ENCODE data around the gene MYO16.

Gene MYO16

DNA sequence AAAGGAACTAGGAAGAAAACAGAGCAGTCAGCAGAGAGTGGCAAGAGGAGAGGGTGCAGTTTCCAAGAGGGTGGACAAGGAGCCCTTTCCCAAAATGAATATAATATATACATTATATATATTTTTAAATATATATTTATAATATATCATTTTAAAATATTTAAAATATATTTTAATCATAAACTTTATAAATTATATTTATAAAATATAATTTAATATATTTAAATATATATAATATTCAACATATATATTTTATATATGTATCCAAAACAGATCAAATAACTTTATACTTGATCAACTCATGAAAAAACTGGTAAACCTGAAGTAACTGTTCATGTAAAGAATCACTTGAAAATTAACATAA lies 328.6 kb downstream of the MYO16 start:
- Histone ChIP-seq H3K4me3 (ENCODE audit: low read length) (no peak overlapping the region), H3K9me3 (ENCODE audit: insufficient read depth, low read depth, low read length) (no peaks in the 10 kb centered on the region), H3K36me3 (ENCODE audit: insufficient read depth, low read length) (no peaks in the 10 kb centered on the region), H3K9ac (ENCODE audit: low read depth, low read length) (no peak overlapping the region), H3K27me3 (ENCODE audit: insufficient read depth, low read length) (no peaks in the 10 kb centered on the region), H3K27ac (ENCODE audit: low read depth, low read length) (no peak overlapping the region), H3K4me1 (ENCODE audit: insufficient read depth, low read length) (no peaks in the 10 kb centered on the region)

DNA sequence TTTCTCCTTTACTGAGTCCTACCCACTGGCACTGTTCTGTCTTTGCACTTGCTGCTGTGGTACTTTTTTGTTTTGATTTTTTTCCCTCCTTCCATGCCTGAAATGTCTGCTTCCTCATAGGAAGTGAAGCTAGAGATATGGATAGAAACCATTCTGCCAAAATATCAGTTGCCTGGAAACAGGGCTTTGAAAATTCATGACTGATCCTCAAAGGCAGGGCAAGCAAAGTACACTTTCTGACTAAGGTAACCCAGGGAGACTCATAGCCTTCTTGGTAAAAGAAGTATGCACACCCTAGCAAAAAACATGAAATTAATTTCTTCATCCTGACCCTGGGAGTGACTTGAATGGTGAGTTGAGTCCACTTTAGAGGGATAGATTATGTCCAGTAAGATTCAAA lies 329.8 kb downstream of the MYO16 start:
- H3K4me3 ChIP-seq (ENCODE audit: low read length), result no peak overlapping the region
- H3K27me3 ChIP-seq (ENCODE audit: insufficient read depth, low read length), result no peaks in the 10 kb centered on the region
- no peaks in the 10 kb centered on the region for H3K9me3 ChIP-seq (ENCODE audit: insufficient read depth, low read depth, low read length)
- no peak overlapping the region for H3K27ac ChIP-seq (ENCODE audit: low read depth, low read length)
- H3K36me3 ChIP-seq (ENCODE audit: insufficient read depth, low read length), result no peaks in the 10 kb centered on the region
- H3K9ac ChIP-seq (ENCODE audit: low read depth, low read length), result no peak overlapping the region
- H3K4me1 ChIP-seq (ENCODE audit: insufficient read depth, low read length), result no peaks in the 10 kb centered on the region

GRCh38 chr13:108960006-108960405 lies 330.6 kb downstream of the MYO16 start:
- Histone ChIP-seq H3K9ac (ENCODE audit: low read depth, low read length) (no peak overlapping the region), H3K4me3 (ENCODE audit: low read length) (no peak overlapping the region), H3K27me3 (ENCODE audit: insufficient read depth, low read length) (no peaks in the 10 kb centered on the region), H3K27ac (ENCODE audit: low read depth, low read length) (no peak overlapping the region), H3K4me1 (ENCODE audit: insufficient read depth, low read length) (no peaks in the 10 kb centered on the region), H3K36me3 (ENCODE audit: insufficient read depth, low read length) (no peaks in the 10 kb centered on the region), H3K9me3 (ENCODE audit: insufficient read depth, low read depth, low read length) (no peaks in the 10 kb centered on the region)
- WGBS, result 96% methylated on average over 6 of the region's 6 CpGs

GRCh38 chr13:108961542-108962125 lies 332.2 kb downstream of the MYO16 start:
- no peak overlapping the region for H3K27ac ChIP-seq (ENCODE audit: low read depth, low read length)
- no peaks in the 10 kb centered on the region for H3K9me3 ChIP-seq (ENCODE audit: insufficient read depth, low read depth, low read length)
- WGBS, result 28% methylated on average over 7 of the region's 7 CpGs

DNA sequence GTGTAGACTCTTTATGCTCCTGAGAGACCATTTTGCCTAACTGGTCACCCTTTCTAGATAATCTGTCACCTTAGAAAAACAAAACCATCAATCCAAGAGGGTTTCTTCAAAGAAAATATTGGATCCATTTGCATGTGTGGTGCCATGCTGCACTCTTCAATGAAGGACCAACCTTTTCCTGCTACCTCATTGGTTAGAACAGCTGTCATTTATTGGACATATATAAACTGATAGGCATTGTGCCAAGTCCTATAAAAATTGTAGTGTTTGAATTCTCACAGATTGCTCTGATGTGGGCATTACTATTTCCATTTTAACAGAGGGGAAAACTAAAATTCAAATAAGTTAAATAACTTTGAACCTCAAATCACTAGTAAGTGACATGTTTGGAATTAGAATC lies 333.2 kb downstream of the MYO16 start:
- H3K4me1 ChIP-seq (ENCODE audit: insufficient read depth, low read length), result no peaks in the 10 kb centered on the region
- H3K4me3 ChIP-seq (ENCODE audit: low read length), result no peak overlapping the region
- H3K27ac ChIP-seq (ENCODE audit: low read depth, low read length), result no peak overlapping the region
- no peaks in the 10 kb centered on the region for H3K9me3 ChIP-seq (ENCODE audit: insufficient read depth, low read depth, low read length)
- no peaks in the 10 kb centered on the region for H3K27me3 ChIP-seq (ENCODE audit: insufficient read depth, low read length)
- no peak overlapping the region for H3K9ac ChIP-seq (ENCODE audit: low read depth, low read length)
- no peaks in the 10 kb centered on the region for H3K36me3 ChIP-seq (ENCODE audit: insufficient read depth, low read length)

More at GRCh38 chr13:108961542-108962125, 332.2 kb downstream of the MYO16 start:
- Histone ChIP-seq H3K4me3 (ENCODE audit: low read length) (no peak overlapping the region), H3K27me3 (ENCODE audit: insufficient read depth, low read length) (no peaks in the 10 kb centered on the region), H3K36me3 (ENCODE audit: insufficient read depth, low read length) (no peaks in the 10 kb centered on the region), H3K9ac (ENCODE audit: low read depth, low read length) (no peak overlapping the region), H3K4me1 (ENCODE audit: insufficient read depth, low read length) (no peaks in the 10 kb centered on the region)

DNA sequence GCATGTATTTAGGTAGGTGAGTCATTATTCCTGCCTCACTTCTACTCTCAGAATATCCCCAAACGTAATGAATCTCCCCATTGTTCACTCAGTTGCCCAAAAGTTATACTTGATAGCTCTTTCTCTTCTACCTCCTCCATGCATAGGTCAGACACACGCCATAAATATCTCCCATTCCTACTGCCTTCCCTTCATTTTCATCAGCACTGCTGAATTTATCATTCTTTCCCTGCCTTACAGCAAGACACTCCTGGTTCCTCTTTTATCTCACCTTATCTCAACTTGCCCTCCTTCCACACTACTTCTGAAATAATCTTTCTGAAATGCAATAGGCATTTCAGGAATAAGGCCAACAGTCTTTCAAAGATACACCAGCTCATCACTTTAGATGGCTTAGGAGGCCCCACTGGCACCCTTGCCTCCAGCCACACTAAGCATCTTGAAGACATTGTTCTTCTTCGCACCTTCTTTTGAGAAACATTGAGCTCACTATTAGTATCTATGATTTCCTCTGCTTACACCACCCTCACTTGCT lies 333.9 kb downstream of the MYO16 start:
- H3K4me3 ChIP-seq (ENCODE audit: low read length), result no peak overlapping the region
- H3K27me3 ChIP-seq (ENCODE audit: insufficient read depth, low read length), result no peaks in the 10 kb centered on the region
- H3K9ac ChIP-seq (ENCODE audit: low read depth, low read length), result no peak overlapping the region
- H3K4me1 ChIP-seq (ENCODE audit: insufficient read depth, low read length), result no peaks in the 10 kb centered on the region
- H3K27ac ChIP-seq (ENCODE audit: low read depth, low read length), result no peak overlapping the region
- H3K36me3 ChIP-seq (ENCODE audit: insufficient read depth, low read length), result no peaks in the 10 kb centered on the region
- WGBS, result 87% methylated on average over 3 of the region's 3 CpGs
- H3K9me3 ChIP-seq (ENCODE audit: insufficient read depth, low read depth, low read length), result no peaks in the 10 kb centered on the region

DNA sequence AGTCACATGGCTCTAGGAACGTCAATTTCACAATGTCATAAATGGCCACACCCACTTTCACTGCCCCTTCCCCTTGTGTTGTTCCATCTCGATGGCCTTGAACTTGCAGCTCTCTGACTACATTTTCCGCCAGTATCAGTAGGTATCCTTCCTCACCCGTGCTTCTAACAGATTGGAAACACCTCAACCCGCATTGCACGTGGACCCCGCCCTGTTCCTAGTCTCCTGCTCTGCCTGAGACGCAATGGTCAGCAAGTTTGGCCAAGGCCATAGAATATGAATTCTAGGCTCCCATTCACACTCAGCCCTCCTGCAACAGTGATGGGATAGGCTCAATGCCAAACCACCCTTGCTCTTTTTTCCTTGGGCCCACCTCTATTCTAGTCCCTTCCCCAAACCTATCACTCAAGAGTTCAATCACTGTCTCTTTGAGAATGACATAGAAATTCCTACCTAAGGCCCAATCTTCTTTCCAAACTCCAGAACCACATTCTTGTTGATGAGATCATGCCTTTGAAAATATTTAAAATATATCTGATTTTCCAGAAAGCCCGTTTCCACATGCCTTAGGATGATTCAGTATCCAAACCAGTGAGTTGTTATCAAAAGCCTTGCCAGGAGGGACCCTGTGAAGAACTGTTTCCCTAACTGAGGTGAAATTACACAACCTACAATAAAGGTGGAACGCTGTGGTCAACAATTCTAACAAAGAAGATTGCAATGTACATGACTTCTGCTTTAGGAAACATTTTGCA lies 334.6 kb downstream of the MYO16 start:
- H3K27me3 ChIP-seq (ENCODE audit: insufficient read depth, low read length), result no peaks in the 10 kb centered on the region
- no peak overlapping the region for H3K9ac ChIP-seq (ENCODE audit: low read depth, low read length)
- 85% methylated on average over 10 of the region's 10 CpGs for WGBS
- no peaks in the 10 kb centered on the region for H3K36me3 ChIP-seq (ENCODE audit: insufficient read depth, low read length)
- H3K9me3 ChIP-seq (ENCODE audit: insufficient read depth, low read depth, low read length), result no peaks in the 10 kb centered on the region
- no peaks in the 10 kb centered on the region for H3K4me1 ChIP-seq (ENCODE audit: insufficient read depth, low read length)
- no peak overlapping the region for H3K27ac ChIP-seq (ENCODE audit: low read depth, low read length)
- no peak overlapping the region for H3K4me3 ChIP-seq (ENCODE audit: low read length)

DNA sequence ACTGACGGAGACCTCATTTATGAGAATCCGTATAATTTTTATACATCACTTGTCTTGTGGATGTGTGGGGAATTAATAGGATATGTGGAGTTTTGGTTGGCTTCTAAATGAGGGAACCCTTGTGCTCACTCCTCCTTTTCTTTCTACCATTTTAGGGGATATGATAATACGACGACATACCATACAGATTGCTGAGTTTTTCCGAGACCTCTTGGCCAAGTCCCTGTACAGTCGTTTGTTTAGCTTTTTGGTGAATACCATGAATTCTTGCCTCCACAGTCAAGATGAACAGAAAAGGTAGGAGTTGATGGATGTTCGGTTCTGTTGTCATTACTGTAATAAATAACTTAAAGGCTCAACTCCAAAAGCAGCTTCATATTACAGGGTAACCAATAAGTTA lies 335.2 kb downstream of the MYO16 start:
- Histone ChIP-seq H3K36me3 (ENCODE audit: insufficient read depth, low read length) (no peaks in the 10 kb centered on the region), H3K4me3 (ENCODE audit: low read length) (no peak overlapping the region), H3K9ac (ENCODE audit: low read depth, low read length) (no peak overlapping the region), H3K27me3 (ENCODE audit: insufficient read depth, low read length) (no peaks in the 10 kb centered on the region), H3K4me1 (ENCODE audit: insufficient read depth, low read length) (no peaks in the 10 kb centered on the region), H3K27ac (ENCODE audit: low read depth, low read length) (no peak overlapping the region), H3K9me3 (ENCODE audit: insufficient read depth, low read depth, low read length) (no peaks in the 10 kb centered on the region)
- WGBS, result 94% methylated on average over 6 of the region's 7 CpGs

- no peaks in the 10 kb centered on the region for H3K9me3 ChIP-seq (ENCODE audit: insufficient read depth, low read depth, low read length)
- no peaks in the 10 kb centered on the region for H3K36me3 ChIP-seq (ENCODE audit: insufficient read depth, low read length)
- H3K27me3 ChIP-seq (ENCODE audit: insufficient read depth, low read length), result no peaks in the 10 kb centered on the region
- no peak overlapping the region for H3K4me3 ChIP-seq (ENCODE audit: low read length)
- no peaks in the 10 kb centered on the region for H3K4me1 ChIP-seq (ENCODE audit: insufficient read depth, low read length)
- WGBS, result 97% methylated on average over 5 of the region's 6 CpGs
- no peak overlapping the region for H3K9ac ChIP-seq (ENCODE audit: low read depth, low read length)
- no peak overlapping the region for H3K27ac ChIP-seq (ENCODE audit: low read depth, low read length)
These were observed 338.0 kb downstream of the MYO16 start for GRCh38 chr13:108967371-108967770.

DNA sequence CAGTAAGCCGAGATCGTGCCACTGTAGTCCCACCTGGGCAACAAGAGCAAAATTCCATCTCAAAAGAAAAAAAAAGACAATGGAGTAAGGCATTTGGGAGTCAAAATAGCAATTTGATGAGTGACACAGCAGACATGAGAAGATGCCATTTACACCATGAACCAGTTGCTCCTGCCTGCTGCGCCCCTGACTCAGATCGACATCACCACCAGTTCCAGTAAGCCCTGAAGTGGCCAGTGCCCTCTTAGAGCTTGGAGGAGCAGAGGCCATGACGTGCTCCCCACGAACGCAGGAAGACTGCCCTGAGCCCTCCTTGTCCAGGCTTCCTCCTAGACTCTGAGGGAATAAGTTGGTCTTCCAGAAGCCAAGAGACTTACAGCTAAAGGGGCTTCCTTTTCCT lies 339.2 kb downstream of the MYO16 start:
- Histone ChIP-seq H3K4me3 (ENCODE audit: low read length) (no peak overlapping the region), H3K27ac (ENCODE audit: low read depth, low read length) (no peak overlapping the region), H3K36me3 (ENCODE audit: insufficient read depth, low read length) (no peaks in the 10 kb centered on the region), H3K9me3 (ENCODE audit: insufficient read depth, low read depth, low read length) (no peaks in the 10 kb centered on the region), H3K9ac (ENCODE audit: low read depth, low read length) (no peak overlapping the region), H3K4me1 (ENCODE audit: insufficient read depth, low read length) (no peaks in the 10 kb centered on the region), H3K27me3 (ENCODE audit: insufficient read depth, low read length) (no peaks in the 10 kb centered on the region)
- WGBS, result 93% methylated on average over 7 of the region's 7 CpGs

DNA sequence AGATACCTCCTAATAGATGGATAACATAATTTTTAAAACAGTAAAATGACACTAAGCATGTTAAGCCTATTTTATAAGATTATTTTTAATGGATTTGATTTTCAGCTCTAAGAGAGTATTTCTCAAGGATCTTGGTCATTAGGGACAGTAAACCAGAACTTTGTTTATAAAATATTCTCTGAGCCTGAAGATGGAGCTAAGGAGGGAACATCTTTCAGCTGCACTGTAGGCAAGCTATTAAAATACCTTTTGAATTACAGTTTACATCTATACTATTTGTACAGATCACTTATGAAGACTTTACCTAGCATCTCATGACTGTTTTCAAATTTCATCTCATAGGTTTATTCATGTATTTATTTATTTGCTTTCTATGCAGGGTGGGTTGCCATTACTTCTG lies 345.3 kb downstream of the MYO16 start:
- Histone ChIP-seq H3K9ac (ENCODE audit: low read depth, low read length) (no peak overlapping the region), H3K4me3 (ENCODE audit: low read length) (no peak overlapping the region), H3K27me3 (ENCODE audit: insufficient read depth, low read length) (no peaks in the 10 kb centered on the region), H3K9me3 (ENCODE audit: insufficient read depth, low read depth, low read length) (no peaks in the 10 kb centered on the region), H3K27ac (ENCODE audit: low read depth, low read length) (no peak overlapping the region), H3K4me1 (ENCODE audit: insufficient read depth, low read length) (no peaks in the 10 kb centered on the region), H3K36me3 (ENCODE audit: insufficient read depth, low read length) (no peaks in the 10 kb centered on the region)

DNA sequence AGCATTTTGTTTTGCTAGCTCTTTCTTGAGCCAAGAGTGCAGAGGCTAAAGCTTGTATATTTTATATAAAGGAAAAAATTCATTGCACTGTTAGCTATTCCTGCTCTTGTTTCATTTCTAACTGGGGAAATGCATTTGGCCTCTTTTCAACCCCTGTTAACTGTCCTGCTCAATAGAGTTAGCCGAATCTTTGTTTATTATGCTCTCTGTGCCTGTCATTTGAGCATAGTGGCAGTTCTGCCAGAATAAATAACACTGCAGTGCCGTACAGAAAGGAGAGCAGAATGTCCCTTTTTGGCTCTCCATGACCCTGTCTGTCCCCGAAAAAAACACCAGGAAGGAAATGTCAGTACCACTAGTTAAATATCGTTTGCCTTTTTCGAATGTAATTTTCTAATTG lies 350.8 kb downstream of the MYO16 start:
- Histone ChIP-seq H3K4me3 (ENCODE audit: low read length) (no peak overlapping the region), H3K4me1 (ENCODE audit: insufficient read depth, low read length) (no peaks in the 10 kb centered on the region), H3K36me3 (ENCODE audit: insufficient read depth, low read length) (no peaks in the 10 kb centered on the region), H3K9me3 (ENCODE audit: insufficient read depth, low read depth, low read length) (no peaks in the 10 kb centered on the region), H3K9ac (ENCODE audit: low read depth, low read length) (no peak overlapping the region), H3K27ac (ENCODE audit: low read depth, low read length) (no peak overlapping the region), H3K27me3 (ENCODE audit: insufficient read depth, low read length) (no peaks in the 10 kb centered on the region)
- 93% methylated on average over 5 of the region's 5 CpGs for WGBS

Measured in HUES64 (cell line).